Glomerular endothelial cell (primary cell): ENCODE results near the gene CCDC51. TPM values are rescaled to one million over a fixed set of nuclear protein-coding genes. Genes with fewer than 3 reads are reported as not detected.
A peak's percentile ranks its signal among the peaks of the same experiment; 100 is the strongest.
"Not testable (repeated sequence)": the region's sequence is repeated elsewhere in the genome, so short reads cannot be mapped to it uniquely, and the experiment has no call there.

Experiments used
- DNase-seq: peaks from one replicate; pipeline ENCODE4 v3.0.0-alpha.2; 2011; ENCODE audit warnings: low read depth, low spot score; ENCODE audit errors: extremely low read depth
- total RNA-seq: library from RNA; depleted of rRNA; stranded (reverse); fragments of >200 nt; gene quantifications from 2 replicates; pipeline ENCODE4 v1.2.3, GENCODE V29; 2015

CCDC51 gene
- total RNA-seq, 1 donor from 2014 or later = 12.7 TPM

- no peak for DNase-seq
Measured at GRCh38 chr3:48466386-48467109, 26.6 kb upstream of the CCDC51 start.

GRCh38 chr3:48465531-48466378, 25.8 kb upstream of the CCDC51 start:
- peak; percentile 95 for DNase-seq

GRCh38 chr3:48465237-48465530, 25.3 kb upstream of the CCDC51 start:
- DNase-seq = no peak

GRCh38 chr3:48464713-48465221, 24.8 kb upstream of the CCDC51 start:
- no peak for DNase-seq

GRCh38 chr3:48463703-48464102, 23.8 kb upstream of the CCDC51 start:
- DNase-seq = no peak

- not testable (repeated sequence) for DNase-seq
Measured at GRCh38 chr3:48461767-48462166, 21.8 kb upstream of the CCDC51 start.

GRCh38 chr3:48460517-48460902, 20.6 kb upstream of the CCDC51 start:
- no peak for DNase-seq

- DNase-seq = no peak
Measured at GRCh38 chr3:48459773-48460516, 20.0 kb upstream of the CCDC51 start.

GRCh38 chr3:48459331-48459730, 19.4 kb upstream of the CCDC51 start:
- DNase-seq = no peak

GRCh38 chr3:48456456-48456855, 16.5 kb upstream of the CCDC51 start:
- DNase-seq = no peak

GRCh38 chr3:48451270-48451669, 11.4 kb upstream of the CCDC51 start:
- DNase-seq = no peak

- no peak for DNase-seq
Measured at GRCh38 chr3:48446425-48447193, 6.7 kb upstream of the CCDC51 start, which contains the start of gene ATRIP. ATRIP (plus strand) TSS chr3:48446737; CDS start chr3:48446846, 109 bp downstream.

GRCh38 chr3:48446043-48446424, 6.1 kb upstream of the CCDC51 start:
- DNase-seq = no peak

- no peak for DNase-seq
Measured at GRCh38 chr3:48445277-48445882, 5.5 kb upstream of the CCDC51 start.

- no peak for DNase-seq
Measured at GRCh38 chr3:48441940-48442339, 2.0 kb upstream of the CCDC51 start.

GRCh38 chr3:48440590-48440958, 655 bp upstream of the CCDC51 start:
- no peak for DNase-seq

- DNase-seq = no peak
Measured at GRCh38 chr3:48437812-48438211, 2.1 kb downstream of the CCDC51 start.

- no peak for DNase-seq
Measured at GRCh38 chr3:48436855-48437254, 3.1 kb downstream of the CCDC51 start.

- no peak for DNase-seq
Measured at GRCh38 chr3:48436477-48436787, 3.5 kb downstream of the CCDC51 start.

- peak; percentile 48 for DNase-seq
Measured at GRCh38 chr3:48435774-48436476, 4.0 kb downstream of the CCDC51 start.
